ENCODE measurements around the gene SIKE1.
"Not testable (repeated sequence)": the region's sequence is repeated elsewhere in the genome, so short reads cannot be mapped to it uniquely, and the experiment has no call there.

The SIKE1 gene

GRCh38 chr1:114780344-114781226 is at the start of gene SIKE1:
TSS of gene SIKE1 (minus strand) at chr1:114780685. CDS start at chr1:114780607, 78 bp downstream.
- peaks cover 35% of the 10 kb centered on the region for H3K36me3 ChIP-seq
- DNase-seq = peak; percentile 96
- TF ChIP-seq CTCF (IDR thresholded peaks at IDR 0.05; ENCODE audit: low read depth, low read length) = 0 out of 2 replicates have a peak, but pooled peaks have one; percentile 9
- H3K27me3 ChIP-seq (ENCODE audit: insufficient read depth, low read depth, severe bottlenecking) = no peaks in the 10 kb centered on the region
- peak within 1 kb of the TSS; percentile 76 for H3K27ac ChIP-seq
- H3K9me3 ChIP-seq (ENCODE audit: severe bottlenecking) = peaks cover 4% of the 10 kb centered on the region
- peak within 1 kb of the TSS; percentile 90 for H3K4me3 ChIP-seq (ENCODE audit: low read depth, low read length)

- not testable (repeated sequence) for DNase-seq; H3K4me3 ChIP-seq (ENCODE audit: low read depth, low read length); H3K9me3 ChIP-seq (ENCODE audit: severe bottlenecking); H3K36me3 ChIP-seq; H3K27ac ChIP-seq; H3K27me3 ChIP-seq (ENCODE audit: insufficient read depth, low read depth, severe bottlenecking)
Observed at GRCh38 chr1:114830075-114830474, 49.6 kb upstream of the SIKE1 start.

DNA sequence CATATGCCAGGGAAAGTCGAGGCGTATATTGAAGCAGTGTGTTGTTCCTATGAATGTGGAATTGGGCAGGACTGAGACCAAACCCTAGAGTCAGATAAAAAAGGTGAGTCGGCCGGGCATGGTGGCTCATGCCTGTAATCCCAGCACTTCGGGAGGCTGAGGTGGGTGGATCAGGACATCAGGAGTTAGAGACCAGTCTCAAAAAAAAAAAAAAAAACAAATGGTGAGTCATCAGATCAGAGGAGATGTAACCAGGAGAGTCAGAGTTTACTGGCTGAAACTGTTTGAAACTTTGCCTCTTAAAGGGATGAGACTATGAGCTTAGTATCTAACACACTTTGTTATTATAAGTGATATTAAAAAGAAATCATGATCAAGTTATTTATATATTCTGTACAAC is 47.8 kb upstream of the SIKE1 start:
- no peaks in the 10 kb centered on the region for H3K36me3 ChIP-seq
- no peaks in the 10 kb centered on the region for H3K27me3 ChIP-seq (ENCODE audit: insufficient read depth, low read depth, severe bottlenecking)
- no peak overlapping the region for H3K4me3 ChIP-seq (ENCODE audit: low read depth, low read length)
- DNase-seq = no peak
- TF ChIP-seq CTCF (IDR thresholded peaks at IDR 0.05; ENCODE audit: low read depth, low read length) = no peak
- no peak overlapping the region for H3K27ac ChIP-seq
- no peaks in the 10 kb centered on the region for H3K9me3 ChIP-seq (ENCODE audit: severe bottlenecking)

DNA sequence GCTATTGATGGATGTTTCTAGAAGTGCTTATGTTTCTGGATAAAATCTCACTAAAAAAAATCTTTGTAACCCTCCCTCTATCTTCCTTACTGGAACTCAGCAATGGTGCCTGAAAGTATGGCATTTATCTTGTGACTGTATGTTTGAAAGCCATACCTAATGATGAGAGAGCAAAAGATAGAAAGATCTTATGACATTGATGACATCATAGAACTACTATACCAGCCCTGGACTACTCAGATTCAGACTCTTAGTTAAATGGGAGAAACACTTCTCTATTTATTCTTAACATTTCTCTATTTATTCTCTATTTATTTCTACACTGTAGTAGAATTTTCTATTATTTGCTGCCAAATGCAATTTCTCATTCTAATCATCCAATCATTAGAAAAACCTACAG is 41.5 kb upstream of the SIKE1 start:
- Histone ChIP-seq H3K4me3 (ENCODE audit: low read depth, low read length) (no peak overlapping the region), H3K36me3 (no peaks in the 10 kb centered on the region), H3K27me3 (ENCODE audit: insufficient read depth, low read depth, severe bottlenecking) (no peaks in the 10 kb centered on the region), H3K9me3 (ENCODE audit: severe bottlenecking) (no peaks in the 10 kb centered on the region), H3K27ac (no peak overlapping the region)
- DNase-seq = no peak
- TF ChIP-seq CTCF (IDR thresholded peaks at IDR 0.05; ENCODE audit: low read depth, low read length) = no peak

- no peak for TF ChIP-seq CTCF (IDR thresholded peaks at IDR 0.05; ENCODE audit: low read depth, low read length)
- no peaks in the 10 kb centered on the region for H3K36me3 ChIP-seq
- no peak overlapping the region for H3K27ac ChIP-seq
- H3K4me3 ChIP-seq (ENCODE audit: low read depth, low read length) = no peak overlapping the region
- H3K27me3 ChIP-seq (ENCODE audit: insufficient read depth, low read depth, severe bottlenecking) = no peaks in the 10 kb centered on the region
- no peaks in the 10 kb centered on the region for H3K9me3 ChIP-seq (ENCODE audit: severe bottlenecking)
- DNase-seq = no peak
Observed at GRCh38 chr1:114820392-114820791, 39.9 kb upstream of the SIKE1 start.

- Histone ChIP-seq H3K4me3 (ENCODE audit: low read depth, low read length) (no peak overlapping the region), H3K36me3 (no peaks in the 10 kb centered on the region), H3K27me3 (ENCODE audit: insufficient read depth, low read depth, severe bottlenecking) (no peaks in the 10 kb centered on the region), H3K9me3 (ENCODE audit: severe bottlenecking) (no peaks in the 10 kb centered on the region), H3K27ac (no peak overlapping the region)
- DNase-seq = no peak
- no peak for TF ChIP-seq CTCF (IDR thresholded peaks at IDR 0.05; ENCODE audit: low read depth, low read length)
Observed at GRCh38 chr1:114819869-114820268, 39.4 kb upstream of the SIKE1 start.

DNA sequence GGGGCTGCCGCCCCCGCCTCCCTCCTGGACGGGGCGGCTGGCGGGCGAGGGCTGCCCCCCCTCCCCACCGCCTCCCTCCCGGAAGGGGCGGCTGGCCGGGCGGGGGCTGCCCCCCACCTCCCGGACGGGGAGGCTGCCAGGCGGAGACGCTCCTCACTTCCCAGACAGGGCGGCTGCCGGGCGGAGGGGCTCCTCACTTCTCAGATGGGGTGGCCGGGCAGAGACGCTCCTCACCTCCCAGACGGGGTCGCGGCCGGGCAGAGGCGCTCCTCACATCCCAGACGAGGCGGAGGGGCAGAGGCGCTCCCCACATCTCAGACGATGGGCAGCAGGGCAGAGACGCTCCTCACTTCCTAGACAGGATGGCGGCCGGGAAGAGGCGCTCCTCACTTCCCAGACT is 24.0 kb upstream of the SIKE1 start:
- not testable (repeated sequence) for H3K27me3 ChIP-seq (ENCODE audit: insufficient read depth, low read depth, severe bottlenecking); H3K4me3 ChIP-seq (ENCODE audit: low read depth, low read length); H3K27ac ChIP-seq; H3K36me3 ChIP-seq; DNase-seq; H3K9me3 ChIP-seq (ENCODE audit: severe bottlenecking)
